ENCODE measurements around the gene EIF4ENIF1. TPM values are rescaled to one million over a fixed set of nuclear protein-coding genes. Genes with fewer than 3 reads are reported as not detected.

Gene EIF4ENIF1
- polyA plus RNA-seq, 2 of the 4 experiments (the other 2 are of a cell fraction) = 10.3 to 15.5 TPM

DNA sequence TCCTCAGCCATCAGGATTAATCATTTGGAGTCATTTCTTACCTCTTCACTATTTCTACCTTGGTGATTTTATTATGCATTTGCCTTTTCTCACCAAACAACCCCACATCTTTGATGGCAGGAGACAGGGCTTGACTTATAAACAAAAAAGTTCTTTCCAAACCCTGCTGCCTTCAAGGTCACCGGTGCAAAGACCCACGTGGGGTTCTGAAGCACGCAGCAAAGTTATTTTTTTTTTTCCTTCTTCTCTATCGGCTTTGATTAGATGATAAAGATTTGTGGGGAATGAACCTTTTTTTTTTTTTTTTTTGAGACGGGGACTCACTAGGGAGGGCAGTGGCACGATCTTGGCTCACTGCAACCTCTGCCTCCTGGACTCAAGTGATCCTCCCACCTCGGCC is 46.1 kb downstream of the EIF4ENIF1 start:
- H3K4me2 ChIP-seq = no peak overlapping the region
- CTCF ChIA-PET = no interaction called here
- ATAC-seq (no peak), DNase-seq (ENCODE audit: low read depth in 1 of 2, low spot score in 1 of 2) (no peak), FAIRE-seq (no peak)
- no peak for TF ChIP-seq ZSCAN20 (CRISPR knock-in tag; IDR thresholded peaks at IDR 0.05)
- no peaks in the 10 kb centered on the region for H3K4me1 ChIP-seq
- no peaks in the 10 kb centered on the region for H3K9me3 ChIP-seq
- no peak overlapping the region for H3K4me3 ChIP-seq
- POLR2A ChIA-PET = no interaction called here
- WGBS (ENCODE audit: missing lambda C conversion rate) = 87% methylated on average over 7 of the region's 7 CpGs
- no peak overlapping the region for H3K27ac ChIP-seq

- Histone ChIP-seq H3K4me1 (no peaks in the 10 kb centered on the region), H3K4me2 (no peak overlapping the region), H3K9me3 (no peaks in the 10 kb centered on the region), H3K4me3 (no peak overlapping the region), H3K27ac (no peak overlapping the region)
- TF ChIP-seq ELK1 (IDR thresholded peaks at IDR 0.05; ENCODE audit: low read depth, low read length) = no peak
- no peak for TF ChIP-seq KDM1A (IDR thresholded peaks at IDR 0.05; ENCODE audit: low read depth)
- TF ChIP-seq JUN (IDR thresholded peaks at IDR 0.05) = no peak
- no peak for TF ChIP-seq NR3C1 (IDR thresholded peaks at IDR 0.05)
- no peak for TF ChIP-seq ZC3H11A (IDR thresholded peaks at IDR 0.05)
- TF ChIP-seq BHLHE40 (IDR thresholded peaks at IDR 0.05; ENCODE audit: low read depth, low read length) = no peak
- TF ChIP-seq HDAC2 (IDR thresholded peaks at IDR 0.05) = no peak
- TF ChIP-seq POLR2AphosphoS2 (conservative IDR thresholded peaks at IDR 0.05; ENCODE audit: low read length) = no peak
- TF ChIP-seq NFE2L2 (conservative IDR thresholded peaks at IDR 0.05; ENCODE audit: low read length) = no peak
- no peak for TF ChIP-seq CBX2 (IDR thresholded peaks at IDR 0.05; ENCODE audit: borderline replicate concordance, low read depth)
- TF ChIP-seq, protein P1, sequence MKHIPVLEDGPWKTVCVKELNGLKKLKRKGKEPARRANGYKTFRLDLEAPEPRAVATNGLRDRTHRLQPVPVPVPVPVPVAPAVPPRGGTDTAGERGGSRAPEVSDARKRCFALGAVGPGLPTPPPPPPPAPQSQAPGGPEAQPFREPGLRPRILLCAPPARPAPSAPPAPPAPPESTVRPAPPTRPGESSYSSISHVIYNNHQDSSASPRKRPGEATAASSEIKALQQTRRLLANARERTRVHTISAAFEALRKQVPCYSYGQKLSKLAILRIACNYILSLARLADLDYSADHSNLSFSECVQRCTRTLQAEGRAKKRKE (CRISPR knock-in tag; IDR thresholded peaks at IDR 0.05; ENCODE audit: low read depth) = no peak
- no peak for TF ChIP-seq RNF2 (IDR thresholded peaks at IDR 0.05; ENCODE audit: borderline replicate concordance, low read depth)
- no peak for TF ChIP-seq PBX3 (IDR thresholded peaks at IDR 0.05)
- TF ChIP-seq GATA3 (IDR thresholded peaks at IDR 0.05; ENCODE audit: borderline replicate concordance) = no peak
- no peak for TF ChIP-seq FOSL2 (IDR thresholded peaks at IDR 0.05)
- TF ChIP-seq FOSL2 (CRISPR knock-in tag; IDR thresholded peaks at IDR 0.05) = no peak
- POLR2A ChIA-PET = no interaction called here
- CTCF ChIA-PET = no interaction called here
- FAIRE-seq = no peak
- DNase-seq (ENCODE audit: low read depth in 1 of 2, low spot score in 1 of 2) = no peak
- ATAC-seq = peak; percentile 49 to 61; a peak in 3 of 6 replicates
- 97% methylated on average over 5 of the region's 5 CpGs for WGBS (ENCODE audit: missing lambda C conversion rate)
Observed at GRCh38 chr22:31442768-31443489, 46.7 kb downstream of the EIF4ENIF1 start.

DNA sequence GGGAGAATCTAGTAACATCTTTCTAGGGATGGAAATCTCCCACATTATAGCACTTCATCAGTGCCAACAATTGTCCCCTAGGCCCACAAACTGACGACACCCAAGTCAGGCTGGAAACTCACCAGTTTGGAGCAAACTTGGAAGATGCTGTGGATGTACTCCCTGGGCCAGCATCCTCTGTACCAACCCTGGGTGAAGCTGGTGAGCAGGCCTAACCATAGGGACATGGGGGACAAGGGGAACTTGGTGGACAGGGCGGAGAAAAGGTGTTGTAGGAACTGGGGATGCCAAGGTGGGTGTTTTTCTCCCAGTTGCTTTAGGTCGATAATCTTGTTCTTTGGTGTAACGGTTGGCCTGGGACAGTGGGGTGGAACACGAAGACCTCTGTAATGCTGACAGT is 48.0 kb downstream of the EIF4ENIF1 start:
- 96% methylated on average over 5 of the region's 5 CpGs for WGBS (ENCODE audit: missing lambda C conversion rate)
- no peak for DNase-seq (ENCODE audit: low read depth in 1 of 2, low spot score in 1 of 2)
- H3K9me3 ChIP-seq = no peaks in the 10 kb centered on the region
- H3K27ac ChIP-seq = no peak overlapping the region
- POLR2A ChIA-PET = interaction anchor here (0.6 kb wide), 1 partner anchor 42 kb away, joined by 4 read pairs; the partner anchor contains the start of gene DRG1
- H3K4me1 ChIP-seq = no peaks in the 10 kb centered on the region
- CTCF ChIA-PET = interaction anchor here (2.1 kb wide), 1 partner anchor 10 kb away, joined by 7 read pairs; no protein-coding TSS in a partner anchor
- H3K4me2 ChIP-seq = no peak overlapping the region
- TF ChIP-seq CEBPB (IDR thresholded peaks at IDR 0.05) (no peak), PHF8 (IDR thresholded peaks at IDR 0.05; ENCODE audit: borderline replicate concordance, low read depth) (no peak), RCOR1 (IDR thresholded peaks at IDR 0.05; ENCODE audit: low read depth, low read length) (no peak), CHD4 (IDR thresholded peaks at IDR 0.05; ENCODE audit: borderline replicate concordance) (no peak), EHMT2 (IDR thresholded peaks at IDR 0.05; ENCODE audit: low read depth) (no peak), ZC3H11A (IDR thresholded peaks at IDR 0.05) (no peak), HOXA7 (CRISPR knock-in tag; IDR thresholded peaks at IDR 0.05) (no peak), KDM1A (IDR thresholded peaks at IDR 0.05; ENCODE audit: low read depth) (no peak), HMGXB4 (CRISPR knock-in tag; IDR thresholded peaks at IDR 0.05; ENCODE audit: borderline replicate concordance) (no peak)
- TF ChIP-seq, protein P2, sequence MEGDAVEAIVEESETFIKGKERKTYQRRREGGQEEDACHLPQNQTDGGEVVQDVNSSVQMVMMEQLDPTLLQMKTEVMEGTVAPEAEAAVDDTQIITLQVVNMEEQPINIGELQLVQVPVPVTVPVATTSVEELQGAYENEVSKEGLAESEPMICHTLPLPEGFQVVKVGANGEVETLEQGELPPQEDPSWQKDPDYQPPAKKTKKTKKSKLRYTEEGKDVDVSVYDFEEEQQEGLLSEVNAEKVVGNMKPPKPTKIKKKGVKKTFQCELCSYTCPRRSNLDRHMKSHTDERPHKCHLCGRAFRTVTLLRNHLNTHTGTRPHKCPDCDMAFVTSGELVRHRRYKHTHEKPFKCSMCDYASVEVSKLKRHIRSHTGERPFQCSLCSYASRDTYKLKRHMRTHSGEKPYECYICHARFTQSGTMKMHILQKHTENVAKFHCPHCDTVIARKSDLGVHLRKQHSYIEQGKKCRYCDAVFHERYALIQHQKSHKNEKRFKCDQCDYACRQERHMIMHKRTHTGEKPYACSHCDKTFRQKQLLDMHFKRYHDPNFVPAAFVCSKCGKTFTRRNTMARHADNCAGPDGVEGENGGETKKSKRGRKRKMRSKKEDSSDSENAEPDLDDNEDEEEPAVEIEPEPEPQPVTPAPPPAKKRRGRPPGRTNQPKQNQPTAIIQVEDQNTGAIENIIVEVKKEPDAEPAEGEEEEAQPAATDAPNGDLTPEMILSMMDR (IDR thresholded peaks at IDR 0.05) = no peak
- TF ChIP-seq, protein P3, sequence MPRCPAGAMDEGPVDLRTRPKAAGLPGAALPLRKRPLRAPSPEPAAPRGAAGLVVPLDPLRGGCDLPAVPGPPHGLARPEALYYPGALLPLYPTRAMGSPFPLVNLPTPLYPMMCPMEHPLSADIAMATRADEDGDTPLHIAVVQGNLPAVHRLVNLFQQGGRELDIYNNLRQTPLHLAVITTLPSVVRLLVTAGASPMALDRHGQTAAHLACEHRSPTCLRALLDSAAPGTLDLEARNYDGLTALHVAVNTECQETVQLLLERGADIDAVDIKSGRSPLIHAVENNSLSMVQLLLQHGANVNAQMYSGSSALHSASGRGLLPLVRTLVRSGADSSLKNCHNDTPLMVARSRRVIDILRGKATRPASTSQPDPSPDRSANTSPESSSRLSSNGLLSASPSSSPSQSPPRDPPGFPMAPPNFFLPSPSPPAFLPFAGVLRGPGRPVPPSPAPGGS (IDR thresholded peaks at IDR 0.05) = no peak
- no peak overlapping the region for H3K4me3 ChIP-seq
- no peak for FAIRE-seq
- no peak for ATAC-seq

Measured in A549 (cell line).